Measurements from ENCODE around the gene PTPRR.
"Not testable (repeated sequence)": the region's sequence is repeated elsewhere in the genome, so short reads cannot be mapped to it uniquely, and the experiment has no call there.

Gene PTPRR

DNA sequence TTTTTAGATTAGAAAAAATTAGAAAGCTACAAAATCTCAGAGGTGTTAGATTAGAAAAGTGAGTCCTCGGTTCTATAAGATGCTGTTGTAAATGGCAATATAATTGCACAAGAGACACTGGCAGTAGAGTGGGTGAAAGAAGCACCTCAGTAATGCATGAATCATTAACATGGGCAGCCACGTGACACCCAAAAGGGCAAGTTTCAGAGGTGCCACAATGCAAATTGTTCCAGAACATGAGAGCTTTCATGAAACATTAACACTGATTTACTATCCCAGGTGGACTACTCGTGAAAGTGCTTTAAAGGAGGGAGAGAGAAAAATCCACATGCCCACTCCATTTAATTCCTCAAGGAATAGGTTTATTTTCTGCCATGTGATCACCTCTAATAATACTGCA, 108.4 kb downstream of the PTPRR start:
- Histone ChIP-seq H3K9me2 (replicated peaks; ENCODE audit: insufficient read depth, low read length) (no peaks in the 10 kb centered on the region), H3K36me3 (ENCODE audit: low read length) (no peaks in the 10 kb centered on the region), H3K9ac (ENCODE audit: low read length) (no peak overlapping the region), H3K79me2 (ENCODE audit: insufficient read depth, low read length) (no peaks in the 10 kb centered on the region), H3F3A (ENCODE audit: insufficient read depth) (no peaks in the 10 kb centered on the region), H3K9me3 (ENCODE audit: insufficient read depth, low read length) (no peaks in the 10 kb centered on the region), H4K20me1 (ENCODE audit: low read depth, low read length) (no peaks in the 10 kb centered on the region), H3K27me3 (ENCODE audit: low read length) (no peaks in the 10 kb centered on the region), H3K4me3 (ENCODE audit: insufficient read depth, low read length, poor library complexity, severe bottlenecking) (no peak overlapping the region), H3K4me2 (ENCODE audit: low read depth, low read length, poor library complexity, severe bottlenecking) (no peak overlapping the region), H3K27ac (ENCODE audit: low read depth, low read length) (no peak overlapping the region), H2AFZ (ENCODE audit: low read depth, low read length, severe bottlenecking) (no peak overlapping the region)
- no peak for TF ChIP-seq EZH2phosphoT487 (conservative IDR thresholded peaks at IDR 0.05; ENCODE audit: low read length)
- no peak for TF ChIP-seq CTCF (IDR thresholded peaks at IDR 0.05; ENCODE audit: insufficient read depth, low read length, poor library complexity, severe bottlenecking)

DNA sequence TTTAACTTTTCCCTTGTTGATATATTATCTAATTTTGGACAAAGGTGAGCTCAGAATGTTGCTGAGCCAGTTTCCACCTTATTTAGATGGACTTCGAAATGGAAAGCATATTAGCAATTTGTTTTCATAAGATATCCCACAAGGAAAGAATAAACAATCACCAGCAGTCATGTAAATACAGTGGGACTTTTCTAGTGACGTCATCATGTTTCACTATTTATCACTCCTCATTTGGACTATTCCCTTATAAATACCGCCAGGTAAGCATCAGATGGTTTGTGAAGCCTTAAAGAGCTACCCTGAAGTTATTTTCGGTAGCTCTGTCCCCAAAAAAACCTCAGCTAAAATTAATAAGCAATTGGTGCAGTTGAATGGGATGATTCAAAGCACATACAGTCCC, 110.7 kb downstream of the PTPRR start:
- Histone ChIP-seq H3K27ac (ENCODE audit: low read depth, low read length) (no peak overlapping the region), H3K4me2 (ENCODE audit: low read depth, low read length, poor library complexity, severe bottlenecking) (no peak overlapping the region), H3K9me3 (ENCODE audit: insufficient read depth, low read length) (no peaks in the 10 kb centered on the region), H3F3A (ENCODE audit: insufficient read depth) (no peaks in the 10 kb centered on the region), H4K20me1 (ENCODE audit: low read depth, low read length) (no peaks in the 10 kb centered on the region), H3K79me2 (ENCODE audit: insufficient read depth, low read length) (no peaks in the 10 kb centered on the region), H3K9me2 (replicated peaks; ENCODE audit: insufficient read depth, low read length) (no peaks in the 10 kb centered on the region), H3K36me3 (ENCODE audit: low read length) (no peaks in the 10 kb centered on the region), H2AFZ (ENCODE audit: low read depth, low read length, severe bottlenecking) (no peak overlapping the region), H3K27me3 (ENCODE audit: low read length) (no peaks in the 10 kb centered on the region), H3K4me3 (ENCODE audit: insufficient read depth, low read length, poor library complexity, severe bottlenecking) (no peak overlapping the region), H3K9ac (ENCODE audit: low read length) (no peak overlapping the region)
- TF ChIP-seq EZH2phosphoT487 (conservative IDR thresholded peaks at IDR 0.05; ENCODE audit: low read length) (no peak), CTCF (IDR thresholded peaks at IDR 0.05; ENCODE audit: insufficient read depth, low read length, poor library complexity, severe bottlenecking) (no peak)

- not testable (repeated sequence) for H3K9me2 ChIP-seq (replicated peaks; ENCODE audit: insufficient read depth, low read length); H4K20me1 ChIP-seq (ENCODE audit: low read depth, low read length); H3F3A ChIP-seq (ENCODE audit: insufficient read depth); H3K9me3 ChIP-seq (ENCODE audit: insufficient read depth, low read length); H3K27ac ChIP-seq (ENCODE audit: low read depth, low read length); H3K27me3 ChIP-seq (ENCODE audit: low read length); H2AFZ ChIP-seq (ENCODE audit: low read depth, low read length, severe bottlenecking); H3K9ac ChIP-seq (ENCODE audit: low read length); H3K79me2 ChIP-seq (ENCODE audit: insufficient read depth, low read length); H3K4me3 ChIP-seq (ENCODE audit: insufficient read depth, low read length, poor library complexity, severe bottlenecking); H3K4me2 ChIP-seq (ENCODE audit: low read depth, low read length, poor library complexity, severe bottlenecking); H3K36me3 ChIP-seq (ENCODE audit: low read length)
These were observed 112.5 kb downstream of the PTPRR start for GRCh38 chr12:70807993-70808392.

DNA sequence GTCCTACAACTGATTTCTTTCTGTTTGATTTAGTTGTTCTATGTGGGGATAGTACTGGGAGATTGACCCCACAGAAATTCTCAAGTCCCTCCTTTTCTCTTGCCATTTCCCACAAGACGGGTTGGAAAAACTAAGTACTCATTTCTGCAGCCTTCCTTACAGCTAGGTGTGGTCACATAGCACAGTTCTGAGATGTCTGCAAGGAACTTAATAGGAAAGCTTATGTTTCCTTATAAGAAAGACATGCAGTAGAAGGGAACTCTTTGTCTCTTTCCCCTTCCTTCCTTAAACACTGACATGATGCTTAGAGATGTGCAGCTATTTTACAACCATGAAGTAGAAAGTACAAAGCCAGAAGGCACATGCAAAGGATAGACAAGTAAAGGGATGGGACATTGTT, 113.7 kb downstream of the PTPRR start:
- H3K36me3 ChIP-seq (ENCODE audit: low read length) = no peaks in the 10 kb centered on the region
- no peaks in the 10 kb centered on the region for H3F3A ChIP-seq (ENCODE audit: insufficient read depth)
- no peak overlapping the region for H3K4me2 ChIP-seq (ENCODE audit: low read depth, low read length, poor library complexity, severe bottlenecking)
- no peak for TF ChIP-seq EZH2phosphoT487 (conservative IDR thresholded peaks at IDR 0.05; ENCODE audit: low read length)
- TF ChIP-seq CTCF (IDR thresholded peaks at IDR 0.05; ENCODE audit: insufficient read depth, low read length, poor library complexity, severe bottlenecking) = no peak
- H3K9me3 ChIP-seq (ENCODE audit: insufficient read depth, low read length) = no peaks in the 10 kb centered on the region
- H3K9ac ChIP-seq (ENCODE audit: low read length) = no peak overlapping the region
- no peaks in the 10 kb centered on the region for H3K9me2 ChIP-seq (replicated peaks; ENCODE audit: insufficient read depth, low read length)
- no peak overlapping the region for H2AFZ ChIP-seq (ENCODE audit: low read depth, low read length, severe bottlenecking)
- H3K4me3 ChIP-seq (ENCODE audit: insufficient read depth, low read length, poor library complexity, severe bottlenecking) = no peak overlapping the region
- H3K27ac ChIP-seq (ENCODE audit: low read depth, low read length) = no peak overlapping the region
- H3K27me3 ChIP-seq (ENCODE audit: low read length) = no peaks in the 10 kb centered on the region
- no peaks in the 10 kb centered on the region for H4K20me1 ChIP-seq (ENCODE audit: low read depth, low read length)
- H3K79me2 ChIP-seq (ENCODE audit: insufficient read depth, low read length) = no peaks in the 10 kb centered on the region

All from SU-DHL-6 (cell line).